Stimulated activated CD8-positive, alpha-beta memory T cell treated with anti-CD3 and anti-CD28 coated beads, Interleukin-15, amount 100 ng/mL, for 4 hours (primary cell): ENCODE measurements around the gene KRT12.
"Not testable (repeated sequence)": the region's sequence is repeated elsewhere in the genome, so short reads cannot be mapped to it uniquely, and the experiment has no call there.

Source experiments
- DNase-seq, 2 donors: peaks; one replicate each; pipeline ENCODE4 v3.0.0-alpha.2; 2020; ENCODE audit warnings: low read depth in 2 of 2

Gene KRT12

GRCh38 chr17:40883626-40884334, 16.8 kb upstream of the KRT12 start:
- DNase-seq = no peak

- DNase-seq = no peak
These were observed 16.0 kb upstream of the KRT12 start for GRCh38 chr17:40883031-40883430.

GRCh38 chr17:40879026-40879425, 12.0 kb upstream of the KRT12 start:
- DNase-seq = no peak

- DNase-seq = no peak
These were observed 11.0 kb upstream of the KRT12 start for GRCh38 chr17:40878044-40878443.

GRCh38 chr17:40873801-40874200, 6.8 kb upstream of the KRT12 start:
- no peak for DNase-seq

GRCh38 chr17:40873255-40873654, 6.2 kb upstream of the KRT12 start:
- no peak for DNase-seq

GRCh38 chr17:40872416-40872815, 5.4 kb upstream of the KRT12 start:
- DNase-seq = no peak

- no peak for DNase-seq
These were observed 4.3 kb upstream of the KRT12 start for GRCh38 chr17:40871316-40871715.

GRCh38 chr17:40870136-40870535, 3.1 kb upstream of the KRT12 start:
- no peak for DNase-seq

- no peak for DNase-seq
These were observed 2.2 kb downstream of the KRT12 start for GRCh38 chr17:40864661-40865390.

GRCh38 chr17:40862985-40863733, 3.9 kb downstream of the KRT12 start:
- no peak for DNase-seq

- no peak for DNase-seq
These were observed 7.5 kb downstream of the KRT12 start for GRCh38 chr17:40859536-40859935.

GRCh38 chr17:40858667-40859066, 8.4 kb downstream of the KRT12 start:
- not testable (repeated sequence) for DNase-seq

- no peak for DNase-seq
These were observed 9.5 kb downstream of the KRT12 start for GRCh38 chr17:40857535-40857934.

- DNase-seq = no peak
These were observed 12.7 kb downstream of the KRT12 start for GRCh38 chr17:40854175-40854814.

- no peak for DNase-seq
These were observed 14.7 kb downstream of the KRT12 start for GRCh38 chr17:40852364-40852763.

GRCh38 chr17:40850293-40850972, 16.6 kb downstream of the KRT12 start:
- DNase-seq = no peak

GRCh38 chr17:40849723-40850122, 17.3 kb downstream of the KRT12 start:
- DNase-seq = no peak

- no peak for DNase-seq
These were observed 18.3 kb downstream of the KRT12 start for GRCh38 chr17:40848583-40849235.

GRCh38 chr17:40846515-40847144, 20.4 kb downstream of the KRT12 start:
- DNase-seq = no peak

- no peak for DNase-seq
These were observed 22.3 kb downstream of the KRT12 start for GRCh38 chr17:40844671-40845107.
